Femur (tissue), 1 donor: ENCODE data around the gene PASK.
"Not testable (repeated sequence)": the region's sequence is repeated elsewhere in the genome, so short reads cannot be mapped to it uniquely, and the experiment has no call there.

Experiments
- DNase-seq: peaks from one replicate; pipeline ENCODE4 v3.0.0-alpha.2; 2017

The PASK gene

DNA sequence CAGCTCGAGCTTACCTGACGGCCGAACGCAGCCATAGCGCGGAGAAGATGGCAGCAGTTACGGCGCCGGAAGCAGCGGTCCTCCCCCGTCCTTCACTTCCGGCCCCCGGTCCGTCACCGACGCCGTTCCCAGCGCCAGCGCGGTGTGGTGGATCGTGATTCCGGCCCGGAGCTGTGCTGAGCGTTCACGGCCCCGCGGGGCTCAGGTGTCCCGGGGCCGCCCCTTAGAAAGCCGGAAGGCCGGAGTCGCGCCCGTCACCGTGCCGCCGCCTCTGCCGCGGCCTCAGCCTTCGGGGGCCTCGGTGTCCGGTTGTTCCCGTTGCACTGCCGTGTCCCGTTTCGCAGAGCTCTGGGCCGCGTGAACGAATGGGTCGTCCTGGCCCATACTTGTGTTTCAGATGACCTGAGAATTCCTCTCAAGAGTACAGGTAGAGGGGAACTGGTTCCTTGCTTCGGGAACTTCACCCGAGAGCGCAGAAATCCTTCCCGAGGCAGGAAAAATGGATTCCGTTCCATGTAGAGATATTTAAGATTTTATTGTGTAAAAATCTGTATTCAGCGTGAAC is 47.0 kb downstream of the PASK start, which contains the start of gene MTERF4:
TSS of gene MTERF4 (minus strand) at position 49 of the 565 bp plus-strand sequence. CDS start at position 35, 14 bp downstream.
- DNase-seq, result peak; percentile 91

DNA sequence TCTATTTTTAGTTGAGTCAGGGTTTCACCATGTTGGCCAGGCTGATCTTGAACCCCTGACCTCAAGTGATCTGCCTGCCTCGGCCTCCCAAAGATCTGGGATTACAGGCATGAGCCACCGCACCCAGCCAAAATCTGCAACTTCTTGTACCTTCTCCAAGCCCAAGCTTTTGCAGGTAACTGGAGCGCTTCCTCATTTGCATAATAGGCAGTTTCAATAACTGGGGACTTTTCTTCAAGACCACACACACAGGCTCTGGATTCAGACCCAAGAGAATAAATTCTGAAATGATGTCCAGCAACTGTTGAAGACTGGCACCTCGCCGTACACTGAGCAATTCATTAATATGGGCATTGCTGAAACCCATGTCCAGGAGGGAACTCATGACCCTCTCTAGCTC is 50.0 kb downstream of the PASK start:
- no peak for DNase-seq

DNA sequence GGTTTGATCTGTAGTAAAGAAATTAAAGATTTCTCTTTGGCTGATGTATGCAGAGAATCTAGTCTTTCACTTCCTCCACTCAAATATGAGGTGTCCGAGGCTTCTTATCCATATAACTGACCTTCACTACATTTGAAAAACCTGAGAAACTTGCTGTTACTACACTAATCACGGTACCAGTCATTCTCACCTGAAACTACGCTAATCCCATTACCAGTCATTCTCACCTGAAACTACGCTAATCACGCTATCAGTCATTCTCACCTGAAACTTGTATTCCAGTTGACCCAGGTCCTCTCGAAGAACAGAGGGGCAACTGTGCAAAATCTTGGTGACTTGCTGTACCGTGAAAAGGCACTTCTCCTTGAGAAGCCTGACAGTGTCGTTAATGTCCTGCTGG is 52.3 kb downstream of the PASK start:
- DNase-seq, result no peak

DNA sequence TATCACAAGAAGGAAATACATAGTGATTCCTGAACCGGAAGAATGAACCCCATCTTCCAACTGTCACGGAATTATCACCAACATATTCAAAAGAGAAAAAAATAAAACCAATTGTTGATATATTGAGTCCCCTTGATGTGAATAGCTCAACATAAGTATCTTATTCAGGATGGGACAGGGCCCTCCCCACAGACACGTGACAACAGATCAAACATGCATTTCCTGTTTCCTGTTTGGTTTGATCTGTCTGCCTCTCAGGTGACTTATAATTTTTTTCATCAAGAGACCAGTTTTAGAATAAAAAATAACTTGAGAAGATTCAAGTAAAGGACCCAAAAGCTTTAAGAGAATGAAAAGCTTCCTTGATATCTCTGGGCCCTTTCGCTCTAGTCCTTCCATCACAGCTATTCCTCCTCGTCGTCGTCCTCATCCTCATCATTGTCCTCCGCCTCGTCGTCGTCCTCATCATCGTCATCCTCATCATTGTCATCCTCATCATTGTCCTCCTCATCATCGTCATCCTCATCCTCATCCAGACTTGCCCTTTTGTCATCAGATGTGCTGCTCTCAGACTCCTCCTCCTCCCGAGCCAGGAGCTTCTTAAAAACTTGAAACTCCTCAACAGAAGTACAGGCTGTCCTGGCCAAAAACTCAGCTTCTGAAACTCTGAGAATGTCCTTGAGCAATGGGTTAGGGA is 53.5 kb downstream of the PASK start:
- no peak for DNase-seq

DNA sequence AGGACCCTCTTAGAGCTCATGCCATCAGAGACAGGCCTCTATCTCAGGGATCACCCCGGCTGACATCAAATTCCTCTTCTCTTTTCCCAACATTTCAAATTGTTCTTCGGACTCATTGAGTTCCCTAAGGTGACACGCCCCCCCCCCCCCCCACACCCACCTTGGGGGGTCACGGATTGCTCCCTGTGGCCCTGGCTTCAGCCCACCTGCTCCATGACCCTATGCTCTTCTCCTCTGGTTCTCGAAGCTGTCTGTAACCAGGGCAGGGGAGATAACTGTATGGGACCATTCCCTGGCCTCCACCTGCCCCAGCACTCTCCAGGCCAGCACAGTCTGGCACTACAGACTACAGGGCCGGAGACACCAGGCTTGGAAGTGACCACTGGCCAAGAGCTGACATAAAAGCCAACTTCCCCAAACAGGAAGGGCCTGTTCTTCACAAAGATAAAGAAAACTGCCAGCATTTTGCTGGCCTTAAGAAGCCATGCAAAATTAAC is 54.3 kb downstream of the PASK start:
- DNase-seq, result no peak

DNA sequence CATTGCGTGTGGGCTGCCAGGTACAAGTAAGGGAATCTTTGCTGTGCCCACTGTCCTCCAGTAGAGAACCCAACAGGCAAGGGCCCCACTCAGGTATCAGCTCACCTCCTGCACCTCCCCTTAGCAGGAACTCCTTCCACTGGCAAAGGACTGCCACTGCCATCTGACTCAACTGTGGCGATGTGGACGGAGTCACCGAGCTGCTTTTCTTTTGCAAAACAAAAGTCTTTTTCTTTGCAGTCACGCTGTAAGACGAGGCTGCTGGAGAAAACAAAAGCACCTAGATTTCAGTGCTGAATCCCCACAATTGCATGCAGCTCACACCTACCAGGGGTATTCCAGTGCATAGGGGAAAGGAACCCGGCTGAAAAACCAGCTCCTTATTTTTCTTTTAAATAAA is 55.1 kb downstream of the PASK start:
- DNase-seq, result no peak

DNA sequence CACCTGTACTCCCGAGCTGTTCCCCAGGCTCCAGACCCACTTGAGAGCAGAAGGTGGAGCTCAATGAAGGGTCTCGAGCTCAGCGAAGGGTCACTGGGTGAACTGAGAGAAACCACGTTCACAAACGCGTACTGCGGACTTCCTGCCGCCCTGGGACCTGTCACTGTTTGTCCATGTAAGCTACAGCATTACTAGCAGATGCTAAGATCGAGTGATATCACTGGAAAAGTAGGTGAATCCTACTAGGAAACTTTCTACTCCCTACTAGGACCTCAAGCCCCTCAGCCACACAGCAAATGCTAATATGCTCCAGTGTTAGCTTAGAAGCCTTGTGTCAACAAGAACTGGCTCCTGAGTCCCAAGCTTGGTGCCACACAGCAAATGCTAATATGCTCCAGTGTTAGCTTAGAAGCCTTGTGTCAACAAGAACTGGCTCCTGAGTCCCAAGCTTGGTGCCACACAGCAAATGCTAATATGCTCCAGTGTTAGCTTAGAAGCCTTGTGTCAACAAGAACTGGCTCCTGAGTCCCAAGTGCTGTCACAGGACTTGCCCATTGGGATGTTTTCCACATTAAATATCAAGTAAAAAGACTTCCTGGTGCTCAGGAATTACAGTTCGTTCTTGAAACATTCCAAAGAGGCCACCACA is 56.0 kb downstream of the PASK start:
- not testable (repeated sequence) for DNase-seq

DNA sequence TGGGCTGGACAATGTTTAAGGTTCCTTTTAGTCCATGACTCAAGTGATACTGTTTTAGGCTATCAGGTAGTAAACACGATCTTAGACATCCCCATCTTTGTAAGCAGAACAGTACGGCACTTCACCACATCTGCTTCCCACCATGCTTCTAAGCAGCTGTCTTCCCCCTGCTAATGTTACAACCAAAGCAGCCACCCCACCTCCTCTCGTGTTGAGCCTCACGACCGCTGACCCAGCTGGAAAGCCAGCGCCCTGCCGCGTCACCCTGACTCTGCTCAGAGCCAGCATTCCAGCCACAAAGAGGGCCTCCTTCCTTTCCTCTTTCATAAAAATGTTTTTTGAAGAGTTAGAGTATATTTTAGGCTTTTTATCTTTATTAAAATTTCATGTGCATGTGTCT is 56.6 kb downstream of the PASK start:
- DNase-seq, result no peak

DNA sequence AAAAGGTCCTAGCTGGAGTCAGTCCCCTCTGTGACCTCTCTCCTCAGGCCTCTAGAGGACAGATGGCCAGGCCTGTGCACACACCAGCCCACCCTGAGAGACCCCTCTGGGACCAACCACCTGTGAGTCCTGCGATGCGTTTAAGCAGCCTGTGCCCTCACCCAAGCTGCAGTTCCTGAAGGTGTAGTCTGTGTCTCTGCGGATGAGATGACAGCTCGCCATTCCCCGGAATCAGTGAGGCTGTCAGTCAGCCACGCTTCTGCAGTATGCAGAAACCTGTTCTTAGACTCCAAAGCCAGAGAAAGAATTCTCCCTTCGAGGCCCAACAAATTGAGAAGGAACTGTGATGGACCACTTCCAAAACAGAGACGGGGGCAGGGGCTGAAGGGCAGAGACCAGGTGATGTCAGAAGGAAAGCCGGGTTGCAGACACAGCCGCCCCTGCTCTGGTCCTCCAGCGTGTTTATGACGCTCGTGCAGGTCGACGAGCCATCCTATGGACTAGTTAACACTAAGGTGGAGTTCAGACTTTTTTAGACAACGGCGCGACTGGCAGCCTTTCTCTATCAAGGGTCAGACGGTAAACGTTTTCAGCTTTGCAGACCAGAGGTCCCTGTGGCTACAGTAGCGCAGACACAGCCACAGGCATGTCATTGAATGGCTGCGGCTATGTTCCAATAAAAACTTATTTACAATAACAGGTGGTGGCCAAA is 57.4 kb downstream of the PASK start:
- DNase-seq, result no peak

DNA sequence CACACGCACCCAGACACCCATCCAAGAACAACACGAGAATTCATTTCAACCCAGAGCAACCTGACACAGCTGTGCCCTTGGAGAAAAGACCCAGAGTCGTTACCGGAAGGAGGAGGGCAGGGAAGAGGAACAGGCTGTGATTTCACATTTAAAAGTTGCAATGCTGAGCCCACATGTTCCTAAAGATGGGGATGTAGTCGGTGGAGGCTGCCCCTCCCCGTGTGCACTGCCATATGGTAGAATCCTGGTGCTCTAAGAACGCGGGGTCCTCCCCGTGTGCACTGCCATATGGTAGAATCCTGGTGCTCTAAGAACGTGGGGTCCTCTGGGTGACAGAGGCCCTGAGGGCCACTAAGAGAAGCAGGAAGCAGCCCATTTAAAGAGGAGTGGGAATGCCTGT is 58.1 kb downstream of the PASK start:
- no peak for DNase-seq

DNA sequence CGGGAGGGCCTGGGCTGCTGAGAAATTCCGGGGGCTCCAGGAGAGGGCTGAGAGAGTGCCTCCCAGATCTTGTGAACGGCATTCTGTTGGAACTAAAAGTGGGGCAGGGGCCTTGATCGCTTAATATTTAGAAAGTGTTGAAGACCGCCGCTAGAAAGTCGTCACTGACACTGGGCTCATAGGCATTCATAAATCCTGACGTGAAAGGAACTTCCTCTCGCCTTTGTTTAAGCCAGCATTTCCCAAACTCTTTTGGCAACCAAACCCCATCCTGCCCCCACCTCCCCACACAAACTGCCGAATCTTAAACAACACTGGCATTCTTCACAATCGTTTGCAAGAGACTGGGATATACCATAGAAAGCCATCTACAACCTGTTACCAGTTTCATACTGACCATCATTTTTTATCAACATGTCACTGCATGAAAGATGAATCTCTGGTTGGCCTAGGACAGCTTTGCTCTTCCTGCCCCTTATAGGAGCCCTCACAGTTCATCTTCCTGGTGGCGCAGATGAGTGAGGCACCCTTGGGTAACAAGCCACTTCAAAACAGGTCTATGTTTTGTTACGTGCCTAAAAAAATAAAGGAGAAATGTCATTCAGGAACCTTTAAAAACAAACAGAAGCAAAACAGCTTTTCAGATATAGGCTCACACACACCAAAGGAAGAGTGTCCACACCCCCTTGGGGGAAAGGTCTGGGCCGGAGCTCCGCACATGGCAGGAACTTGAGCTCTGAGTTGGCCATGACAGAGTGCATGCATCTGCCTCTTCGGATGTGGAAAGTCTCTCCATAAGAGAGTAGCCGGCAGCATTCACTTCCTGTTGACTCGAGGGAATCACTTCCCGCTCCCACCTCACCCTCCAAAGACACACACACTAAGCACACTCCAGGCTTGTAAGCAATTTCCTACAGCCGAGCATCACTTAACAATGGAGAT is 60.2 kb downstream of the PASK start:
- DNase-seq, result no peak

DNA sequence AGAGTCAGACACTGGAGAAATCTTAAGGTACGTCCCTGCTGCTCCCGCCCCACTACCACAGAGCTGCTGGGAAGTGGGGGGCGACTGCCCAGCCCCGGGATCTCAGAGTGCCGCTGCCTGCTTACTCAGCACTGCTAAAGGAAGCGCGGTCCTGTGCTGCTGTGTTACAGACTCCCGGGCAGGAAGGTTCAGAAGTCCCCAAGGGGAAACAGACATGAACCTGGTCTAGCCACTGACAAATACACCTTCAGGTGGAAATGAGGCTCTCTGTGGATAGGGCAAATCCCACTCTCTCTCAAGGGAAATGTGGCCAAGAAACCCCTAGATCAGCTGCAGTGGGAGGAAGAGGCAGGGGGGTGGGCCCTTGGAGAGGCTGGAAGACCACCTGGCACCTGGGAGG is 60.9 kb downstream of the PASK start:
- DNase-seq, result no peak

DNA sequence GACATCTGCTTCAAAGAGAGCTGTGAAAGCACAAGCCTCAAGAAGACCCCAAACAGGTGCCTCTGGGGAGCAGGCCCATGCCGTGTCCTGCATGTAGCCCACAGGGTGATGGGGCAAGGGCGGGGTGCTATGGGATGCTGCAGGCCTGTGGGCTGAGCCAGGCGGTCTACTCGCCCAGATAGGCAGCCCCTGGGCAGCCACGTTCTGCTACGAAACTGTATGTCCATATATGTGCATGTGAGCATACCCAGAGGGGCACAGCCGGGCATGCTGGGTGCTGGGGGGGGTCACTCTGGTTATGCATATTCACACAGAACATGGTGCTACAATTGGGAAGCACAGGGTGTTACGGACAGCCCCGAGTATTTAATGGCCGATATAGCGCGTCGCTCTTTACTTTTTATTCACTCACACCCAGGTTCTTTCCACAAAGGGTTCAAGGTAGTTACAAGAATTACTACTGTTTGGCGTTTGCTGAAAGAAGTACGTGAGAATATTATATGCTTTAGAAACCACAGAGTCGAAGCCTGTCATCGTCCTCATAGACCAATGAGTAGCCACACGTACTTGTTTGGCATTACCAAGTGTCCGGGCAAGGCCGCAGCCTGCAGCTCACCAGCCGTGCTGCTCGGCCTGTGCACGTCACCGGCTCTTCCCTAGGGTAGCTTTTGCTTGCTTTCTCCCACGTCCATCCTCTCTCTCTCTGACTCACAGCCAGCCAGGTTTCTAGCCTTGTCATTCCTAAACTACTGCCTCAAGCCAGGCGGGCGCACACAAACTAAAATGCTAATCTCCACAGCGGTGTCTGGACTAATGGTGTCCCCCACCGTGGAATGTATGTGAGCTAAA is 61.6 kb downstream of the PASK start:
- DNase-seq, result no peak

DNA sequence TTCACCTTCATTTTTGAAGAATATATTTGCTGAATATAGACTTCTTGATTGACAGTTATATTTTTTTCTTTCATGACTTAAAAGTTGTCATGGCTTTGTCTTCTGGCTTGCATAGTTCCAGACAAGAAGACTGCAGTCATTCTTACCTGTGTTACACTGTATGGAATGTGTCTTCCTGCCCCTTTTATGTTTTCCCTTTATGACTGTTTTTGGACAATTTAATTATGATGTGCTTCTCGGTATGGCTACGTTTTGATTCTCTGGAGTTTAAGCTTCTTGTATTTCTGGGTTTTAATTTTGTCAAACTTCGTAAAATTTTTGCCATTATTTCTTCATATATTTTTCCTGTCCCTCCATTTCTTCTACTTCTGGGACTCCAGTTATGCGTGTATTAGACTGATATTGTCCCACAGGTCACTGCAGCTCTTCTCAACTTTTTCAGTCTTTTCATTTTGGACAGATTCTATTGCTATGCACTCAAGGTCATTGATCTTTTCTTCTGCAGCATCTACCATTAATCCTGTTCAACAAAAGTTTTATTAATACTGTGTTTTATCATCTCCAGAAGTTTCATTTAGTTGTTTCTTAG is 64.3 kb downstream of the PASK start:
- DNase-seq, result no peak

DNA sequence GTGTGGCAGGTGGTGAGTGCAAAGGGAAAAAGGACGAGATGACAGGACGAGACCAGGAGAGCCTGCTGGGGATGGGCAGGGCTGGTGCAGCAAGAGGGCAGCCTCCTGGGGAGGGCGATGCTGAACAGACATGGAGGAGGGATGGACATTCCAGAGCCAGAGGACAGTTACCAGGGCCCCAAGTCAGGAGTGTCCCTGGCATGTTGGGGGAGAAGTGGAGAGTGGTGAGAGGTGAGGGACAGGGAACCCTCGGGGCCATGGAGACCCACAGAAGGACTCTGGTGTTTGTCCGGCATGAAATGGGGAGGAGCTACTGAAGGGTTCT is 66.2 kb downstream of the PASK start:
- no peak for DNase-seq

DNA sequence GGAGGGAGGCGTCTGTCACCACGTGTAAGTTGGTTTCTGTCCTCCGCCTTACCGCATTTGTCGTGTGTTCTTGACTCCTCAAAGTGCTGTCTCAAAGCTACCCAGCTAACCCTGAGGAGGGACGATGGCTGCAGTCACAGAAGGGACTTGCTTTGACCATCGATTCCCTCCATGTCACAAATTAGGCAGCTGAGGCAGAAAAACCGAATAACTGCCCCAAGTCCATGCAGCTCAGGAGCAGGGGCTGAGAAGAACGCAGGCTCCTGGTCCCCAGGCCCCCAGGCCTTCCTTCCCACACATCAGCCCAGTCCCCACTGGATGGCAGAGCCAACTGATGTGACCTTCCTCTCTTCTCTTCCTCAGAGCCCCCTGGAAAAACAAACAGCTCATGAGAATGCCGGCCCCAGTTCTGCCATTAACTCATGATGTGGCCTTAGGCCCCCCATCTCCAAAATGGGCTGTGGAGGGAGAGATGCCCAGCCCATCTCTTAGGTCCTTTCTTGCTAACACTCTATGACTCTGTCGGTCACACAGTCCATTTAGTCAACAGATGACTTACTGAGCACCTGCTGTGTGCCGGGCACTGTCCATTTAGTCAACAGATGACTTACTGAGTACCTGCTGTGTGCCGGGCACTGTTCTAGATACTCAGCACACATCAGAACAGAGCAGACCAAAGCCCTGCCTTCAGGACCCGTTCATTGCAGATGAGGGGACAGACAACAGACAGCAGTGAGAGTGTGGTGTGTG is 66.8 kb downstream of the PASK start:
- no peak for DNase-seq

DNA sequence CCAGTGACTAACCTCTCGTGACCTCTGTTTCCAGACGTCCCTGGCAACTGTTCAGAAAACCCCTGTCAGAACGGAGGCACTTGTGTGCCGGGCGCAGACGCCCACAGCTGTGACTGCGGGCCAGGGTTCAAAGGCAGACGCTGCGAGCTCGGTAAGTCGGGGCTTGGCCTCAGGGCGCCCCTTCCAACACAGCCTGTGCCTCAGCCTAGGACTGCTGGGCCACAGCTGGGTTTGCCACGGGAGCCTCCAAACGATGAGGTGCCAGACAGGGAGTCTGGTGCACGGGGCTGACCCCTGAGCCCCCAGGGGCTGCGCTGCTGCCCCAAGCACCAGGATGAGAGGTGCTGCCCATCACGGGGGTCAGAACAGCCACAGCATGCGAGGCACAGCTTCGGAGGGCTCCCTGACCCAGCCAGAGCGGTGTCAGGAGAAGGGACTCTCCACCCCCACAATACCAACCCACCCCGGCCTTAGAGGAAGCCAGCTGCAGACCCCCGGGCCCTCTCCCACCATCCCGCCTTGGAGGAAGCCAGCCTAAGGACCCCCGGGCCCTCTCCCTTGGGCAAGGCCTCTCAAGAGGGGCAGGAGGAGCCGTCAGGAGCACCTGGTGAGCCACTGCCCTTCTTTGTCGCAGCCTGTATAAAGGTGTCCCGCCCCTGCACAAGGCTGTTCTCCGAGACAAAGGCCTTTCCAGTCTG is 67.5 kb downstream of the PASK start:
- no peak for DNase-seq

DNA sequence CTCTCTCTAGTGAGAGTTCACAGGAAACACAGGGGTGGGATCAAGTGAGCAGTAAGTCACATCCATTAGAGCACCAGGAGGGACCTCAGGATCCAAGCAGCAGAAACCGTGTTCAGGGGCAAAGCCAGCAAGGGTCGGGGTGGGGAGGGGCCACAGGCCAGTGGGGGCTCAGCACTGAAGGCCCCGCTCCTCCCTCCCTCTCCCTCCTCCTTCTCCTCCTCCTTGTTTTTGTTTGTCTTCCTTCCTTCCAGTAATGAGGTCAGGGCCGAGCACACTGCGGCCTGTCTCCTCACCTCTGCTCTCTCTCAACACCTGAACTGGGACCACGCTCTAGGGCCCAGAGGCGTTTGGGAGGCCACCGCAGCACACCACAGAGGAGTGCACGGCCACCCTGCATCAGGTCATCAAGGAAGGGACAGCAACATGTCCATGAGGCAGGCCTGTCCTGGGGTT is 68.1 kb downstream of the PASK start:
- DNase-seq, result no peak

DNA sequence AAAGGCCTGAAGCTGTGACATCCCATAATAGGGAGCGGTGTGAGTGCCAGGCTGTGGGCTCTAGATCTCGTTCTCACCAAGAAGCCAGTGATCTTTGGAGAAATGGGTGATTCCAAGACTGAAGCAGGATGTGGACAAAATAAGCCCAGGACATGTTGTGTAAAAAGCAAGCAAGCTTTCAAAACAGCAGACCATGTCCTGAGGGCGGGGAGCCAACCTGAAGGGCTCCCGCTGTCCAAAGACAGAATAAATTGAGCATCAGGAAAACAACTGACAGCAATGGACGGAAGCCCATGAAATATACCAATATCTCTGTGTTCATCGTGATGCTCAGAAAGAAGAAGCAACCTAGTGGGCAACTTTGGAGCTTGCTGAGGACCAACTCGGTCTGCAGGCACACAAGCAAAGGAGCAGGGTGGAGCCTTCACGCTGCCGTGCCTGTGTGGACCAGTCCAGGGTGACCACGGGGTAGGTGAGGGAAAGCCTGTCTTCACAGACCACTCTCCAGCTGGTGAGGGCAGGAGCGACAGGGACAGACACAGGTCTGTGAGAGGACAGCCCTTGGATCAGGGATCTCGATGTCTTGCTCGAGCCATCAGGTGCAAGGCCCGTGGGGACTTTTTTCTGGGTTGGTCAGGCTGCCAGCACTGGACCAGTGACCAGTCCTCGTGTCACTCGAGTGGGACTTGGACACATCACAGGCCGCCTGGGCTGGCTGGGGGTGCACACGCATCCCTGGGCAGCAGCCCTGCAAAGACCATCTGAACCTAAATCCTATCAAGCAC is 68.7 kb downstream of the PASK start:
- DNase-seq, result no peak
